ENCODE measurements around the gene MAGEB1. TPM values are rescaled to one million over a fixed set of nuclear protein-coding genes. Genes with fewer than 3 reads are reported as not detected.

MAGEB1 gene
- total RNA-seq = not detected in 2 replicates

GRCh38 chrX:30246769-30247489, at the start of gene MAGEB1:
MAGEB1 (plus strand) TSS chrX:30247146; CDS start chrX:30250494, 3,348 bp downstream.

GRCh38 chrX:30215357-30215843, 31.5 kb upstream of the MAGEB1 start, which contains the start of gene MAGEB2:
MAGEB2 (plus strand) TSS chrX:30215563; CDS start chrX:30218581, 3,018 bp downstream.

GRCh38 chrX:30230395-30230794, 16.6 kb upstream of the MAGEB1 start, which contains the start of gene MAGEB3:
MAGEB3 (plus strand) TSS chrX:30230657; CDS start chrX:30235925, 5,268 bp downstream.

GRCh38 chrX:30241724-30242415, 5.1 kb upstream of the MAGEB1 start, which contains the start of gene MAGEB4:
MAGEB4 (plus strand) TSS chrX:30242000; CDS start chrX:30242136, 136 bp downstream.

Other genes starting within 250 kb of the MAGEB1 start
- gene MAGEB2, start 31.6 kb upstream of the MAGEB1 start, total RNA-seq = not detected in 2 replicates
- not detected in 2 replicates for gene MAGEB3, start 16.5 kb upstream of the MAGEB1 start, total RNA-seq
- not detected in 2 replicates for gene MAGEB4, start 5.1 kb upstream of the MAGEB1 start, total RNA-seq
- not detected in 2 replicates for gene NR0B1, start 62.2 kb downstream of the MAGEB1 start, total RNA-seq

Data from dermis lymphatic vessel endothelial cell (primary cell).